ENCODE measurements around the gene MAP2K3.

GRCh38 chr17:21291357-21291756 lies 6.8 kb downstream of the MAP2K3 start:
- TF ChIP-seq CTCF (IDR thresholded peaks at IDR 0.05 in 4 of 5, conservative IDR thresholded peaks at IDR 0.05 in 1 of 5): no peak
- no peak for TF ChIP-seq POLR2A (IDR thresholded peaks at IDR 0.05)

Data from gastrocnemius medialis (tissue), 4 donors.